Measurements from ENCODE around the gene KCTD14. TPM values are rescaled to one million over a fixed set of nuclear protein-coding genes. Genes with fewer than 3 reads are reported as not detected.

Gene KCTD14
- total and polyA plus RNA-seq, 9 of the 15 experiments (the other 6 are each of a cell fraction or from before 2014, with no cell fraction given), result 0.04 to 0.30 (median 0.11) TPM; not detected in 2

GRCh38 chr11:77994434-77995362 lies 28.4 kb downstream of the KCTD14 start, which contains the start of gene INTS4 (continued):
- TF ChIP-seq HDAC1 (IDR thresholded peaks at IDR 0.05), result peak; percentile 64 to 87; a peak in 3 of 4 replicates
- peak in 1 of 2 experiments; percentile 54; a peak in 2 of 4 replicates for TF ChIP-seq TBL1XR1 (IDR thresholded peaks at IDR 0.05; ENCODE audit: low read length in 2 of 2)
- TF ChIP-seq TFAM (CRISPR knock-in tag; conservative IDR thresholded peaks at IDR 0.05), result no peak
- peak; percentile 74 for TF ChIP-seq FOSL1 (tag; conservative IDR thresholded peaks at IDR 0.05)
- no peak for TF ChIP-seq E2F3 (CRISPR knock-in tag; IDR thresholded peaks at IDR 0.05)
- TF ChIP-seq DACH1 (IDR thresholded peaks at IDR 0.05; ENCODE audit: partially characterized antibody), result no peak
- TF ChIP-seq RBM17 (IDR thresholded peaks at IDR 0.05; ENCODE audit: borderline replicate concordance, low read depth, low read length), result no peak
- peak; percentile 82; the same call in 1 of the 2 replicates for TF ChIP-seq ATF7 (IDR thresholded peaks at IDR 0.05)
- TF ChIP-seq FOXJ2 (tag; IDR thresholded peaks at IDR 0.05), result peak; percentile 62
- TF ChIP-seq ZNF76 (CRISPR knock-in tag; IDR thresholded peaks at IDR 0.05; ENCODE audit: borderline replicate concordance), result peak; percentile 88; the same call in 1 of the 2 replicates
- TF ChIP-seq PCBP2 (IDR thresholded peaks at IDR 0.05; ENCODE audit: low read depth, low read length, poor library complexity, severe bottlenecking), result no peak
- TF ChIP-seq ZEB2 (IDR thresholded peaks at IDR 0.05), result peak; percentile 51
- TF ChIP-seq ARID4B (CRISPR knock-in tag; IDR thresholded peaks at IDR 0.05), result peak; percentile 79; the same call in 1 of the 2 replicates
- TF ChIP-seq CREB3L1 (IDR thresholded peaks at IDR 0.05; ENCODE audit: borderline replicate concordance, low read depth), result peak; percentile 64; the same call in 1 of the 2 replicates
- no peak for TF ChIP-seq ZNF830 (CRISPR knock-in tag; IDR thresholded peaks at IDR 0.05)
- peak; percentile 79 for TF ChIP-seq NFE2 (IDR thresholded peaks at IDR 0.05; ENCODE audit: low read depth)
- no peak for TF ChIP-seq THAP7 (CRISPR knock-in tag; IDR thresholded peaks at IDR 0.05)
- peak; percentile 92 for TF ChIP-seq SP1 (CRISPR knock-in tag; IDR thresholded peaks at IDR 0.05)
- TF ChIP-seq CGGBP1 (CRISPR knock-in tag; IDR thresholded peaks at IDR 0.05), result no peak
- TF ChIP-seq PHF8 (IDR thresholded peaks at IDR 0.05; ENCODE audit: borderline replicate concordance, low read length), result peak; percentile 80; the same call in 1 of the 2 replicates
- peak; percentile 84 to 95 for TF ChIP-seq MAZ (CRISPR knock-in tag; conservative IDR thresholded peaks at IDR 0.05 in 1 of 2, IDR thresholded peaks at IDR 0.05 in 1 of 2)
